ENCODE data around the gene PRIMPOL. TPM values are rescaled to one million over a fixed set of nuclear protein-coding genes. Genes with fewer than 3 reads are reported as not detected.

Gene PRIMPOL
- total and polyA plus RNA-seq, 2 of the 4 experiments (the other 2 are of a cell fraction): 5.6 to 8.8 TPM

DNA sequence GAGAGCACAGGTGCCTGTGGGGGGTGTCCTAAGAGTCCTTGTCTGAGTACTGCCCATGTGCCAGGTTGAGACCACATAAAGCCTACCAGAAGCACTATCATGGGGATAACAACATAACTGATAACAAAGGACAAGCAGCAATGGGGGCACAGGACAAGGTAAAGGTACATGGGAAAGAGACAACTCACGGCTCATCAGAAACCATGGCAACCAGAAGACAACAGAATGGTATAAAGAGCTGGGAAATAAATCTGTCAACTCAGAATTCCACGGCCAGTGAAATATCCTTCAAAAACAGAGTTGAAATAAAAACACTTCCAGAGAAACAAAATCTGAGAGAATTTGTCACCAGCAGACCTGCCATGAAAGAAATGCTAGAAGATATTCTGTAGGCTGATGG, 64.3 kb downstream of the PRIMPOL start:
- 0 out of 2 replicates have a peak overlapping the region, but pooled peaks have one; percentile 0 for H4K91ac ChIP-seq (ENCODE audit: insufficient read depth, low read depth, low read length)
- no peak for TF ChIP-seq POLR2A (IDR thresholded peaks at IDR 0.05; ENCODE audit: low read depth, low read length)
- TF ChIP-seq, protein P1, sequence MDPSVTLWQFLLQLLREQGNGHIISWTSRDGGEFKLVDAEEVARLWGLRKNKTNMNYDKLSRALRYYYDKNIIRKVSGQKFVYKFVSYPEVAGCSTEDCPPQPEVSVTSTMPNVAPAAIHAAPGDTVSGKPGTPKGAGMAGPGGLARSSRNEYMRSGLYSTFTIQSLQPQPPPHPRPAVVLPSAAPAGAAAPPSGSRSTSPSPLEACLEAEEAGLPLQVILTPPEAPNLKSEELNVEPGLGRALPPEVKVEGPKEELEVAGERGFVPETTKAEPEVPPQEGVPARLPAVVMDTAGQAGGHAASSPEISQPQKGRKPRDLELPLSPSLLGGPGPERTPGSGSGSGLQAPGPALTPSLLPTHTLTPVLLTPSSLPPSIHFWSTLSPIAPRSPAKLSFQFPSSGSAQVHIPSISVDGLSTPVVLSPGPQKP (IDR thresholded peaks at IDR 0.05; ENCODE audit: borderline replicate concordance, low read depth, low read length): no peak
- no peak for TF ChIP-seq RCOR1 (IDR thresholded peaks at IDR 0.05; ENCODE audit: insufficient replicate concordance, low read length)
- TF ChIP-seq CTCF (conservative IDR thresholded peaks at IDR 0.05; ENCODE audit: low read depth, low read length): no peak
- TF ChIP-seq MAFK (IDR thresholded peaks at IDR 0.05; ENCODE audit: low read depth, low read length): no peak
- TF ChIP-seq FOS (IDR thresholded peaks at IDR 0.05; ENCODE audit: low read depth, low read length): no peak
- no peak for TF ChIP-seq CEBPB (IDR thresholded peaks at IDR 0.05; ENCODE audit: low read depth, low read length)
- no peak for TF ChIP-seq NFE2L2 (IDR thresholded peaks at IDR 0.05; ENCODE audit: low read depth, low read length)
- no peak for TF ChIP-seq RFX5 (IDR thresholded peaks at IDR 0.05; ENCODE audit: low read depth, low read length)
- TF ChIP-seq MAZ (IDR thresholded peaks at IDR 0.05; ENCODE audit: borderline replicate concordance, low read depth, low read length): no peak
- no peak for TF ChIP-seq BHLHE40 (IDR thresholded peaks at IDR 0.05; ENCODE audit: low read depth, low read length)
- TF ChIP-seq MXI1 (IDR thresholded peaks at IDR 0.05; ENCODE audit: borderline replicate concordance, low read depth, low read length): no peak
- no peak for TF ChIP-seq SMC3 (IDR thresholded peaks at IDR 0.05; ENCODE audit: low read depth, low read length)
- TF ChIP-seq, protein P2, sequence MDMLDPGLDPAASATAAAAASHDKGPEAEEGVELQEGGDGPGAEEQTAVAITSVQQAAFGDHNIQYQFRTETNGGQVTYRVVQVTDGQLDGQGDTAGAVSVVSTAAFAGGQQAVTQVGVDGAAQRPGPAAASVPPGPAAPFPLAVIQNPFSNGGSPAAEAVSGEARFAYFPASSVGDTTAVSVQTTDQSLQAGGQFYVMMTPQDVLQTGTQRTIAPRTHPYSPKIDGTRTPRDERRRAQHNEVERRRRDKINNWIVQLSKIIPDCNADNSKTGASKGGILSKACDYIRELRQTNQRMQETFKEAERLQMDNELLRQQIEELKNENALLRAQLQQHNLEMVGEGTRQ (IDR thresholded peaks at IDR 0.05; ENCODE audit: low read depth, low read length): no peak
- no peak for TF ChIP-seq RAD21 (IDR thresholded peaks at IDR 0.05; ENCODE audit: low read length)
- no peak for TF ChIP-seq CHD1 (IDR thresholded peaks at IDR 0.05; ENCODE audit: low read depth, low read length)
- no peak overlapping the region for H2BK20ac ChIP-seq (ENCODE audit: low read depth, low read length)
- no peaks in the 10 kb centered on the region for H3K27me3 ChIP-seq (ENCODE audit: control insufficient read depth, insufficient read depth, low read length)
- ChIA-PET POLR2A (ENCODE audit: unreplicated experiment) (no interaction called here), CTCF (no interaction called here)
- H2BK5ac ChIP-seq (ENCODE audit: low read depth, low read length, poor library complexity, severe bottlenecking): no peak overlapping the region
- dilution Hi-C loops (cut with HindIII; ENCODE audit: low sequenced_read_pairs, unreplicated experiment): no loop called here
- H3K4ac ChIP-seq (ENCODE audit: low read depth, low read length): no peak overlapping the region
- no CpG with 5 or more reads among the region's 2 CpGs for WGBS, 2 experiments (ENCODE audit: extremely low coverage in 2 of 2, insufficient read length in 1 of 2)
- no peak overlapping the region for H2BK15ac ChIP-seq (ENCODE audit: low read depth, low read length)
- H3K14ac ChIP-seq (replicated peaks; ENCODE audit: low read depth, low read length): no peak overlapping the region
- no peak overlapping the region for H2BK120ac ChIP-seq (ENCODE audit: low read depth, low read length)
- ATAC-seq (ENCODE audit: low read depth) (no peak), DNase-seq (no peak)
- H3K9me1 ChIP-seq (ENCODE audit: insufficient read depth, low read length): no peaks in the 10 kb centered on the region
- no peak overlapping the region for H3K56ac ChIP-seq (ENCODE audit: extremely low read depth, insufficient read depth, low read length)
- H3K27ac ChIP-seq (ENCODE audit: insufficient read depth, low read length): no peak overlapping the region
- peaks cover 9 to 10% of the 10 kb centered on the region in 2 experiments; a peak in 3 of 4 replicates for H3K79me1 ChIP-seq (ENCODE audit: low read depth in 1 of 2, low read length in 2 of 2)
- H3K4me2 ChIP-seq (ENCODE audit: low read depth, low read length): no peak overlapping the region
- no peaks in the 10 kb centered on the region for H3K9me3 ChIP-seq (ENCODE audit: control insufficient read depth, insufficient read depth, low read length)
- peaks cover 1% of the 10 kb centered on the region; the same call in 1 of the 2 replicates for H3K36me3 ChIP-seq (ENCODE audit: control insufficient read depth, insufficient read depth, low read length)
- H4K8ac ChIP-seq (ENCODE audit: low read depth in 2 of 2, low read length in 2 of 2): no peak overlapping the region
- H4K5ac ChIP-seq (ENCODE audit: low read depth, low read length): no peak overlapping the region; the same call in 1 of the 2 replicates
- no peaks in the 10 kb centered on the region for H4K20me1 ChIP-seq (ENCODE audit: insufficient read depth, low read length)
- no peak overlapping the region for H2AK5ac ChIP-seq (ENCODE audit: low read depth, low read length)
- H2AK9ac ChIP-seq (replicated peaks; ENCODE audit: low read depth, low read length, poor library complexity): no peak overlapping the region
- H3K4me1 ChIP-seq (ENCODE audit: control insufficient read depth, insufficient read depth, low read length): no peaks in the 10 kb centered on the region; the same call in 1 of the 2 replicates
- H2AFZ ChIP-seq (replicated peaks; ENCODE audit: low read length, poor library complexity): no peak overlapping the region
- H3K23ac ChIP-seq (ENCODE audit: low read depth, low read length): no peak overlapping the region
- H3K4me3 ChIP-seq (ENCODE audit: insufficient read depth, low read depth, low read length): no peak overlapping the region
- in situ Hi-C loops (cut with MboI; ENCODE audit: low sequenced_read_pairs): no loop called here
- intact Hi-C loops (cut with micrococcal nuclease): no loop called here
- H3K18ac ChIP-seq (ENCODE audit: low read depth, low read length): no peak overlapping the region
- no peak overlapping the region for H3K9ac ChIP-seq (ENCODE audit: low read depth, low read length)
- BruUV-seq (replicated peaks): no TSS peak

Measured in IMR-90 (cell line).